Activated naive CD4-positive, alpha-beta T cell treated with anti-CD3 and anti-CD28 coated beads, Interleukin-2, amount 50 U/mL, for 72 hours (primary cell): Measurements from ENCODE around the gene CTNNAL1. TPM values are rescaled to one million over a fixed set of nuclear protein-coding genes. Genes with fewer than 3 reads are reported as not detected.

Experiments used
- ATAC-seq, 2 donors: fragments of 150-1000 bp; cut with Tn5 transposase; 2 replicates each; pipeline ENCODE4 v1.10.0; 2021; ENCODE audit warnings: mild to moderate bottlenecking in 2 of 2, moderate library complexity in 2 of 2
- DNase-seq, 2 donors: peaks; one replicate each; pipeline ENCODE4 v3.0.0; 2021 to 2022; ENCODE audit warnings: low spot score in 2 of 2
- H3K27ac Mint-ChIP-seq, 2 donors: one replicate each; pipeline ENCODE4 v1.8.0; 2022; ENCODE audit warnings: mild to moderate bottlenecking in 2 of 2, mixed read lengths in 2 of 2
- H3K36me3 Mint-ChIP-seq, 2 donors: one replicate each; pipeline ENCODE4 v1.8.0; 2022; ENCODE audit warnings: mixed read lengths in 2 of 2
- H3K9me3 Mint-ChIP-seq, 2 donors: one replicate each; pipeline ENCODE4 v1.8.0; 2022; ENCODE audit warnings: mixed read lengths in 2 of 2
- total RNA-seq, 2 donors: library from RNA; stranded (reverse); gene quantifications; one replicate each; pipeline ENCODE4 v1.2.3, GENCODE V29; 2022

CTNNAL1 gene
- total RNA-seq, 2 donors from 2014 or later = 20.2 to 32.7 TPM

DNA sequence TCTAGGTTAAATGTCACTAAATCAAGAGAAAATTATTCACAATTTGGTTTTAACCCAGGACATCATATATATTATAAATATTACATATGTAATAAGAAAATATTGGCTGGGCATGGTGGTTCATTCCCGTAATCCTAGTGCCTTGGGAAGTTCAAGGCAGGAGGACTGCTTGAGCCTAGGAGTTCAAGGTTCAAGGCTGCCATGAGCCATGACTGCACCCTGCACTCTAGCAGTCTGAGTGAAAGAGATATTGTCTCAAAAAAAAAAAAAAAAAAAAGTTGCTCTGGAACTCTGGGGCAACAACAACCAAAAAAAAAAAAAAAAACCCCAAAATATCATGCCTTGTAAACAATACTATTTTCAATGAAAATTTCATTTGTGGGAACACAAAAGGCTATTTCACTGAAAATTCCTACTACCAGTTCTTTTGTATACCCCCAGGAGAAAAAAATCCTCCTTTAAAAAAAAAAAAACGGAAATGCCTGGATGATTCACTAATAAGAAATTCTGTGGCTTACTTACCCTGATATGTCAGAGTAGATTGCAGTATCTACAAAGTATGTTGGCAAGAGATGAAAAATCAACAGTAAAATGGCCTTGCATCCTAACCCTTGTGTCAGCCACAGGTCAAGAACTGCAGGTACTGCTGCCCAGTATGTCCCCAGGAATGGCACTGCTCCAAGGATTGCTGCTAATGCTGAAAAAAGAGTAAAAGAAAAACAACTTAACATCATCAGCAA is 22.6 kb upstream of the CTNNAL1 start:
- Mint-ChIP-seq H3K9me3 (no peaks in the 10 kb centered on the region), H3K27ac (no peak overlapping the region), H3K36me3 (peaks cover 11% of the 10 kb centered on the region in 2 donors)
- DNase-seq (no peak), ATAC-seq (no peak)

DNA sequence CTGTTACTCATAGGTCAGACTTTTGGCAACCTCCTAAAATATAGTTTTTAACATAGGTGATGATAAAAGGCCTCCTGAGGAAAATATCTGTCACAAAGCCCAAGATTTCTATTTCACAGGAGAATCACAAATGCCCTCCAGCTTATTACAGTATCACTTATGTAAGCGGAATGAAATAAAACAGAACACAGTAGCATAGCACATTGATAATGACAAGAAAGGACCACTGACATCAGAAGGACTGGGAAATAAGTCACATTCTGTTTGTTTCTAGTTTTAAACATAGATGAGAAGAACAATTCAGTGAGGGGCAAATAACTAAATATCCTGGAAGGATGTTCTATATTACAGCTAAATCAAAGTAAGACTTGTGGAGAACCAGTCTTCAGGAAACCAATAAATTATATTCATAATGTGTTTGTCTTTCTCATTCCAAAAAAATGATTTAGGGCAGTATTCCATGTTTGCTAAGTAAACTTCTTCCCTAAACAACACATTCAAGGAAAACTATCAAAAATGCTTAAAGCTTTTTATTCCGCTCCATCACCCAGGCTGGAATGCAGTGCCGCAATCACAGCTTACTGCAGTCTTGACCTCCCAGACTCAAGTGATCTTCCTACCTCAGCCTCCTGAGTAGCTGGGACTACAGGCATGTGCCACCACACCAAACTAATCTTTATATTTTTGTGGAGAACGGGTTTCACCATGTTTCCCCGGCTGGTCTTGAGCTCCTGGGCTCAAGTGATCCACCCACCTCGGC is 20.8 kb upstream of the CTNNAL1 start:
- no peak for ATAC-seq
- Mint-ChIP-seq H3K9me3 (no peaks in the 10 kb centered on the region), H3K36me3 (peaks cover 11% of the 10 kb centered on the region in 2 donors), H3K27ac (peak overlapping the region in 1 of 2 donors; percentile 24)
- no peak for DNase-seq

GRCh38 chr9:109031241-109031640 is 17.9 kb upstream of the CTNNAL1 start:
- ATAC-seq = no peak
- H3K36me3 Mint-ChIP-seq = peaks cover 0 to 3% of the 10 kb centered on the region in 2 donors

GRCh38 chr9:109030426-109030825 is 17.1 kb upstream of the CTNNAL1 start:
- H3K27ac Mint-ChIP-seq = no peak overlapping the region
- no peaks in the 10 kb centered on the region for H3K9me3 Mint-ChIP-seq
- H3K36me3 Mint-ChIP-seq = no peaks in the 10 kb centered on the region
- DNase-seq (no peak), ATAC-seq (no peak)

More at GRCh38 chr9:109031241-109031640, 17.9 kb upstream of the CTNNAL1 start:
- Mint-ChIP-seq H3K27ac (no peak overlapping the region), H3K9me3 (no peaks in the 10 kb centered on the region)
- DNase-seq = no peak

DNA sequence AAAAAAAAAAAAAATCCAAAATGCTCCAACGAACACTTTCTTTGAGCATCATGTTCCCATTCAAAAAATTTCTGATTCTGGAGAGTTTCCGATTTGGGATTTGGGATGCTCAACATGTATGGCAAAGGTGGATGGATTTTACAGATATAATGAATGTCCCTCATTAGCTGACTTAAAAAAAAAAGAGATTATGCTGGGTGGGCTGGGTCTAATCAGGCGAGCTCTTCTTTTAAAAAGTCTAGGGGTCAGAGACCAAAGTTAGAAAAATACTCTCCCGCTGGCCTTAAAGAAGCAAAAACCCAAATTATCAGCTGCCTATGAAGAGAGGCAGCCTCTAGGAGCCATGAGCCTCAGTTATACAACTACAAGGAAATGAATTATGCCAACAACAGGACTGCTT is 15.2 kb upstream of the CTNNAL1 start:
- ATAC-seq (no peak), DNase-seq (no peak)
- H3K36me3 Mint-ChIP-seq = no peaks in the 10 kb centered on the region
- H3K27ac Mint-ChIP-seq = peak overlapping the region in 1 of 2 donors; percentile 9
- no peaks in the 10 kb centered on the region for H3K9me3 Mint-ChIP-seq

- H3K27ac Mint-ChIP-seq = no peak overlapping the region
- no peaks in the 10 kb centered on the region for H3K36me3 Mint-ChIP-seq
- H3K9me3 Mint-ChIP-seq = no peaks in the 10 kb centered on the region
- no peak for DNase-seq
- ATAC-seq = no peak
Observed at GRCh38 chr9:109027176-109027575, 13.9 kb upstream of the CTNNAL1 start.

GRCh38 chr9:109026306-109026705 is 13.0 kb upstream of the CTNNAL1 start:
- no peak for ATAC-seq
- H3K36me3 Mint-ChIP-seq = no peaks in the 10 kb centered on the region
- H3K27ac Mint-ChIP-seq = peak overlapping the region in 1 of 2 donors; percentile 79
- DNase-seq = no peak
- no peaks in the 10 kb centered on the region for H3K9me3 Mint-ChIP-seq

DNA sequence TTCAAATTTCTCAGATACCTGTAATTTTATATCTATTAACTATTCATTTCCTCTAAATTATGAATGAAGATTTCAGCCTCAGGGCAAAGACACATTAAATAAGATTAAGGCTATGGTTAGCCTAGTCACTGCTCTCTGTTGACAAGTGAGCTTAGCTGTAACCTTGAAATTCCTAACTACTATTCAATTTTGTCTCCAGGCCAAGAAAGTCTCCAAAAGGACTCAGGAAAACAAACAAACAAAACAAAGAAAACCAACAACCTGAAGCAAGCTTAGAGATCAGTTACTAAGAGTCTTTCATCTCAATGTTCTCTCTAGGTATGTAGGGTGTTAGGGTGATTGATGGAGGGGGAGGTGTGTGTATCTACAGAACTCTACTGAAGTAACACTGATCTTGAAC is 9.6 kb upstream of the CTNNAL1 start:
- H3K27ac Mint-ChIP-seq = no peak overlapping the region
- no peaks in the 10 kb centered on the region for H3K9me3 Mint-ChIP-seq
- ATAC-seq (no peak), DNase-seq (no peak)
- H3K36me3 Mint-ChIP-seq = peaks cover 0 to 7% of the 10 kb centered on the region in 2 donors

- no peak for DNase-seq
- no peak overlapping the region for H3K27ac Mint-ChIP-seq
- no peak for ATAC-seq
- peaks cover 0 to 7% of the 10 kb centered on the region in 2 donors for H3K36me3 Mint-ChIP-seq
- no peaks in the 10 kb centered on the region for H3K9me3 Mint-ChIP-seq
Observed at GRCh38 chr9:109020581-109021511, 7.5 kb upstream of the CTNNAL1 start.

DNA sequence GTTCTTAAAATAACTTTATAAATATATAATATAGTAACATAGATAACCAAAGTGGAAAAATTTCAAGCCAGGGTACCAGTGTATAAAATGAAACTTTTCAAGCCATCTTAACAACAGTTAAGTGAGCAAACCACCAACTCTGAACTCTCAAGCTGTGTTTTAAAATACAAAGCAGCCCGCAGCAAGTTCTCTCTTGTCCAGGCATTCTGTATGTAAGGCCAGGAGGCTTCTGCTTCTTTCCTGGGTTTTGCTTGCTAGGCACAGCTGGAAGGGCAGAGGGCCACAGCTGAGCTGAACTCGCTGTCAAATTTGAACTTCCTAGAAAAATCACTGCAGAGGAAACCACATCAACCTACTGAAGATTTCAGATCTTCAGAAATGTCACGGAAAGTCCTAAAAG is 6.8 kb upstream of the CTNNAL1 start:
- H3K27ac Mint-ChIP-seq = no peak overlapping the region
- H3K36me3 Mint-ChIP-seq = peaks cover 0 to 7% of the 10 kb centered on the region in 2 donors
- ATAC-seq = no peak
- no peak for DNase-seq
- H3K9me3 Mint-ChIP-seq = no peaks in the 10 kb centered on the region

GRCh38 chr9:109019420-109019819 is 6.1 kb upstream of the CTNNAL1 start:
- ATAC-seq (no peak), DNase-seq (no peak)
- no peaks in the 10 kb centered on the region for H3K9me3 Mint-ChIP-seq
- H3K36me3 Mint-ChIP-seq = peaks cover 0 to 7% of the 10 kb centered on the region in 2 donors
- no peak overlapping the region for H3K27ac Mint-ChIP-seq

- H3K9me3 Mint-ChIP-seq = no peaks in the 10 kb centered on the region
- H3K36me3 Mint-ChIP-seq = peaks cover 1 to 8% of the 10 kb centered on the region in 2 donors
- H3K27ac Mint-ChIP-seq = no peak overlapping the region
- no peak for DNase-seq
- no peak for ATAC-seq
Observed at GRCh38 chr9:109017493-109017892, 4.2 kb upstream of the CTNNAL1 start.

GRCh38 chr9:109017061-109017460 is 3.8 kb upstream of the CTNNAL1 start:
- Mint-ChIP-seq H3K27ac (no peak overlapping the region), H3K9me3 (no peaks in the 10 kb centered on the region), H3K36me3 (peaks cover 5 to 12% of the 10 kb centered on the region in 2 donors)
- ATAC-seq (no peak), DNase-seq (no peak)

DNA sequence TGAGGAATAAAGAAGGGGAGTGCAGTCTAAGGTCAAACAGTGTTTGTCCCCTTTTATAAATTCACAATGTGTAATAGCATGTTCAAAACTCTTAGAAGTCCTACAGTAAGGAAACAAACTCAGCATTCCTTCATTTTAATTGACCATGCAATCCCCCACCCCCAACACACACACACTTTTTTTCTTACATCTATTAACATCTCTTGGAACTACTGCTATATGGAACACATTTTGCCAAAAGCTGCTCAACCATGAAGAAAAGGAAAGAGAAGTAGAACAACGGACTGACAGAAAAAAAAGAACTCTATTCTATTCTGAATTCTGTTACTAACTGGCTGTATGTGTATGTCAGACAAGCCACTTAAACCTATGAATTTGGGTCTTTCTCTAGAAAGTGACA is 2.8 kb upstream of the CTNNAL1 start:
- DNase-seq (no peak), ATAC-seq (no peak)
- Mint-ChIP-seq H3K9me3 (no peaks in the 10 kb centered on the region), H3K27ac (no peak overlapping the region), H3K36me3 (peaks cover 5 to 12% of the 10 kb centered on the region in 2 donors)

DNA sequence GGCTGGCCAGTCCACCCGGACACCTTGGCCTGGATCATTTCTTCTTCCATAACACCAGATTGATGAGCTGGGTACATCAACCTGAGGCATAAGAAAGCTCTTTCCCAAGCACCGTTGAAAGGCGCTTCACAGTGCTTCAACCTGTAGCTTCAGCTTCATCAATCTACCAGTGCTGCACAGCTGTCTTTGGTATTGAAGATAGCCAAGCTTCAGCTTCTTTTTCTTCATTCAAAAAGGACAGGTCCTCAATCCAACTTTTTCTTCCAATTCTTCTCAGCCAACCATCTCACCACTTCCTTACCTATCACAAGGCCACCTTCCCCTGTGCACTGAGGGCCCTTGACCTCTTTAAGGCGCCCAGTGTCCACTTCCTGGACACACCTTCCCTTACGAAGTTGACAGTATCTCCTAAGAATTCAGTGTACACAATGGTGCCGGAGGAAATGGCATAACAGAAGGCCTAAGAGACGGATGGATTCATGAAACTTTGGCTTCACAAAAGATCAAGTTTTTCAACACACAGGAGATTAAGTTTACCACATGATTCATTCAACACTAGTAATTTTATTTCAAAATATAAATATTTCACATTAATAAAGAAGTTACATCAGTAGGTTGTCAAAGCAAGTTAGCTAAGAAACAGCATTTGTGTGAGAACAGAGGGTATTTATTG is 1.4 kb upstream of the CTNNAL1 start:
- no peaks in the 10 kb centered on the region for H3K9me3 Mint-ChIP-seq
- ATAC-seq (no peak), DNase-seq (no peak)
- peaks cover 5 to 12% of the 10 kb centered on the region in 2 donors for H3K36me3 Mint-ChIP-seq
- H3K27ac Mint-ChIP-seq = no peak overlapping the region
